Mesodermal cell (in vitro differentiated cells): ENCODE results near the gene ANO7.

Source experiments
- H3K27ac ChIP-seq: 2 replicates; pipeline ENCODE4 v1.7.0; 2013; ENCODE audit warnings: mild to moderate bottlenecking, low read depth, low read length, moderate library complexity; ENCODE audit not compliant: severe bottlenecking
- H3K36me3 ChIP-seq: 2 replicates; pipeline ENCODE4 v1.7.1; 2013; ENCODE audit warnings: mild to moderate bottlenecking, low read length, moderate library complexity; ENCODE audit not compliant: control insufficient read depth, insufficient read depth
- H3K4me1 ChIP-seq: one replicate; pipeline ENCODE4 v1.7.1; 2013; ENCODE audit warnings: mild to moderate bottlenecking, low read length; ENCODE audit not compliant: insufficient read depth, control insufficient read depth, poor library complexity, severe bottlenecking
- H3K4me3 ChIP-seq: 2 replicates; pipeline ENCODE4 v1.7.0; 2013; ENCODE audit warnings: low read length, control low read depth, mild to moderate bottlenecking; ENCODE audit not compliant: insufficient read depth, poor library complexity, severe bottlenecking; ENCODE audit errors: extremely low read depth
- H3K9me3 ChIP-seq: 2 replicates; pipeline ENCODE4 v1.7.1; 2013; ENCODE audit warnings: mild to moderate bottlenecking, low read length, moderate library complexity; ENCODE audit not compliant: control insufficient read depth
- WGBS, 2 experiments: methylation state at CpG; one replicate each; pipeline ENCODE4 v1.1.5; 2013; ENCODE audit warnings: missing lambda C conversion rate in 2 of 2; ENCODE audit not compliant: insufficient coverage in 2 of 2; 5-methylcytosine and 5-hydroxymethylcytosine counted together

Gene ANO7

DNA sequence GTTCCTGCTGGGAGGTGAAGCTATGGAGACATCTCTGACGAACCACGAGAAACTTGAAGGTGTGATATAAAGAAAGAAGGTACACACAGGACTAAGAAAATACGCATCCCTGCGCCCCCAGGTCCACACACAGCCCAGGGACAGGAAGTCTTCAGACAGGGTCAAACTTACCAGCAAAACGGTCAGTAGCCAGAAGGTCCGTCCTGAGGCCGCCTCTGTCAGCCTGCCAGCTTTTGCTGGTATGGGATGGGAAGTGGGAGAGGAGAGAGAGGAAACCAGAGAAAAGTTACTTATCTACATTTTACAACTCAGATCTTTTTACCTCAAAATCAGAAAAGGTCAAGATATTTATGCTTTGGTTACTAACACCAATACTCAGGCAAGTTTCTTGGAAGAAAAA, 79.8 kb downstream of the ANO7 start:
- WGBS, 2 experiments, result 98% methylated on average over 4 of the region's 7 CpGs
- no peaks in the 10 kb centered on the region for H3K9me3 ChIP-seq
- H3K36me3 ChIP-seq, result peaks cover 73% of the 10 kb centered on the region
- H3K27ac ChIP-seq, result no peak overlapping the region
- H3K4me1 ChIP-seq, result peaks cover 31% of the 10 kb centered on the region
- H3K4me3 ChIP-seq, result no peak overlapping the region

GRCh38 chr2:241268716-241269445, 80.4 kb downstream of the ANO7 start:
- Histone ChIP-seq H3K4me3 (no peak overlapping the region), H3K4me1 (peaks cover 32% of the 10 kb centered on the region), H3K27ac (no peak overlapping the region), H3K9me3 (no peaks in the 10 kb centered on the region), H3K36me3 (peaks cover 67% of the 10 kb centered on the region)
- 94 to 96% methylated on average over 14 of the region's 14 CpGs for WGBS, 2 experiments

GRCh38 chr2:241269707-241270520, 81.4 kb downstream of the ANO7 start:
- 96 to 97% methylated on average over 12 to 14 of the region's 15 CpGs for WGBS, 2 experiments
- Histone ChIP-seq H3K9me3 (no peaks in the 10 kb centered on the region), H3K27ac (no peak overlapping the region), H3K36me3 (peaks cover 60% of the 10 kb centered on the region), H3K4me3 (peak overlapping the region; percentile 11), H3K4me1 (peaks cover 35% of the 10 kb centered on the region)

DNA sequence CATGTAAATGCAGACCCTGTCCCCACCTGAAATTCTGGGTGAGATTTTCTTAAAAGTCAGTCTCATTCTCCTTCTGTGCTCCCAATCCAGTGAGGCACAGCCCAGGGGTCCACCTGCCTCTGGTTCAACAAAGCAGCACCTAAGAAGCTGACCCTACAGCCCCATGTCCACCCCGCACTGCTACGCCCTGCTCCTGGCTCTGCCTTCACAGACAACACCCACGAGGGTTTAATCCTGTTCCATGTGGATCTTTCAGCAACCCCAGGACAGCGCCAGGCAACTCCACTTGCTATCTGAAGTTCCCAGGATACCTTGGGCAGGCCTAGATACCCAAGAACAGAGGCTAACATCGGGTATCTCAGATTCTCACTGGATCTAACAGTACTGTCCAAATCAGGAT, 82.1 kb downstream of the ANO7 start:
- H3K4me3 ChIP-seq, result peak overlapping the region; percentile 68
- peaks cover 54% of the 10 kb centered on the region for H3K36me3 ChIP-seq
- H3K27ac ChIP-seq, result no peak overlapping the region
- 95 to 97% methylated on average over 5 of the region's 5 CpGs for WGBS, 2 experiments
- peaks cover 35% of the 10 kb centered on the region for H3K4me1 ChIP-seq
- no peaks in the 10 kb centered on the region for H3K9me3 ChIP-seq

GRCh38 chr2:241271706-241272302, 83.3 kb downstream of the ANO7 start:
- Histone ChIP-seq H3K36me3 (peaks cover 41% of the 10 kb centered on the region), H3K27ac (peak overlapping the region; percentile 81), H3K4me1 (peaks cover 35% of the 10 kb centered on the region), H3K4me3 (peak overlapping the region; percentile 68), H3K9me3 (no peaks in the 10 kb centered on the region)
- WGBS, 2 experiments, result 16 to 24% methylated on average over 19 to 28 of the region's 37 CpGs

DNA sequence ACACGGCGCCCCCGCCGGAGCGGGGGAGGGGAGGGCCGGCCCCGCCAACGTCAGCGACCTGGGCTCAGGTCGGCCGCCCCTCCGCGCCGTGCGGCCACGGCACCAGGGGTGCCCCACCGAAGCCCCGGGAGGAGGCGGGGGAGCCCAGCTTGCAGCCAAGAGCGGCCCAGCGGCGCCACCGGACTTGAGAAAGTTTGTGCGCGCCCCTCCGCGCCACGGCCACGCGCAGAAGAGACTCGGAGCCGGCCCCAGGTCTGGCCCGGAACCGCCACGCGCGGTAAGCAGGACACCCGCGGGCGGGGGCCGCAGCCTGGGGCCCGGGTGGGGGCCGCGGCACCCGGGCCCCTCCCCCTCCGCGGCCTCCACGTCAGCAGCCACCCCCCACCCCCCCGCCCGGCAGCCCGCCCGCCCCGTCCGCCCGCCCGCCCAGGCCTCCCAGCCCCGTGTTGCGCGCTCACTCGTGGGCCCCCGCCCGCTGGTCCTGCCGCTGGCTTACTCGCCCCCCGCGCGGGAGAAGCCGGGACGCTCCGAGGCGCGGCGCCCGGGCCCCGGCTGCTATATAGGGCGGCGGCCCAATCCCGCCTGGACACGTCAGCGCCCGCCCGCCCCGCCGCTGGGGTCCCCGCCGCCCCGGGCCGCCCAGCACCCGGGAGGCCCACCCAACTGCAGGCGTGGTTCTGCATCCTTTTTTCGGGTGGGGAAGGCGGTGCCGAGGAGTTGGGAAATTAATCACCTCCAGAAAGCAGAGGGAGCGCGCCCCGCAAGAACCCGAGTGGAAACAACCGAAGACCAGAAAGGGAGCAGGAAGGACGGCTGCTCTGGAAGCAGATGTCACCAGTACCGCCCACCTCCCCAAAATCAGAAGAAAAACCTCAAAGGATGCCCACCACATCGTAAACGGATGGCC, 84.1 kb downstream of the ANO7 start:
- Histone ChIP-seq H3K4me1 (peaks cover 35% of the 10 kb centered on the region), H3K4me3 (peak overlapping the region; percentile 68), H3K27ac (peak overlapping the region; percentile 82), H3K9me3 (no peaks in the 10 kb centered on the region), H3K36me3 (peaks cover 34% of the 10 kb centered on the region)
- 2% methylated on average over 29 to 69 of the region's 102 CpGs for WGBS, 2 experiments

DNA sequence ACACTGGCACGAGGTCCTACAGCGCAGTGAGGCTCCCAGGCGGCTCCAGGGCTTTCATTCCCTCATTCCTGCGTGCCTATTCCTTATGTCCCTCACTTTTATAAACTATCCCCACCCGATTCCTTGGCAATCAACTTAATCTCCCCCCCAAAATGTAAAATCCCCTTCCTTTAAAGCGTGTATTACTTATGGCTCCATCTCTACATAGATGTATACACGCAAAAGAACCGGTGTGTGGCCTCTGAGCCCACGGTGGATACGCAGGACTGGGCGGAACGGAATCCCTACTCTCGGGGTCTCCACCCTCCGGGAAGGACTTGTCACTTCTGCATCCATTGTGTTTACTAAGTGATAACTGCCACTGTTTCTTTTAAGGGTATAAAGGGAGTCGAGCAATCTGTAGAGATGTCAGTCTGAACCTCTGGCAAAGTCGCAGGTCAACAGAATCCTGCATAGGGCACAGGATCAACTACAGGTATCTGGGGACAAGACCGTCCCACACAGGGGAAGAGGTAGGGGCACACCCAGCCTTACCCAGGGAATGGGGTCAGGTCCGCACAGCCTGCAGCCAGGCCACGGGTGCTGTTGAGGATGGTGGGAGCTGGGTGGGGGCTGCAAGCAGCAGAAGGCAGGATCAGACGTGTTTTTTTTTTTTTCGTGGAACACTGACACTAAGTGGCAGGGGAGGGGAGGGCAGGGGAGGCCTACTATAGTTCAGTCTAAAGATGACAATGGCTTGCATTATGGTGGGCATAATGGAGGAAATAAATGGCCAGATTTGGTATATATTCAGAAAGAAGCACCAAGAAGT, 84.9 kb downstream of the ANO7 start:
- WGBS, 2 experiments, result 75 to 89% methylated on average over 15 to 21 of the region's 21 CpGs
- Histone ChIP-seq H3K27ac (peak overlapping the region; percentile 82), H3K4me1 (peaks cover 35% of the 10 kb centered on the region), H3K36me3 (peaks cover 25% of the 10 kb centered on the region), H3K4me3 (peak overlapping the region; percentile 68), H3K9me3 (no peaks in the 10 kb centered on the region)

- WGBS, 2 experiments, result 86 to 93% methylated on average over 5 of the region's 5 CpGs
- peaks cover 18% of the 10 kb centered on the region for H3K36me3 ChIP-seq
- H3K9me3 ChIP-seq, result no peaks in the 10 kb centered on the region
- peak overlapping the region; percentile 16 for H3K27ac ChIP-seq
- H3K4me1 ChIP-seq, result peaks cover 31% of the 10 kb centered on the region
- no peak overlapping the region for H3K4me3 ChIP-seq
Measured at GRCh38 chr2:241274127-241274526, 85.7 kb downstream of the ANO7 start.
